Stomach (tissue), 9 donors: ENCODE data around the gene STRN3. TPM values are rescaled to one million over a fixed set of nuclear protein-coding genes. Genes with fewer than 3 reads are reported as not detected.

Source experiments
- DNase-seq, 2 donors: peaks; one replicate each; pipeline versions ENCODE4 v3.0.0 to v3.0.0-alpha.2; 2013 to 2019
- H3K27ac ChIP-seq, 5 donors: fragments of 200-600 bp in 4 of 5; sonication (generic) in 4 of 5; one replicate each; pipeline ENCODE4 v1.5.1; 2013 to 2019; ENCODE audit warnings: mild to moderate bottlenecking in 1 of 5, moderate library complexity in 1 of 5
- H3K27me3 ChIP-seq, 3 donors: fragments of 200-600 bp; sonication (generic); one replicate each; pipeline ENCODE4 v1.5.1; 2017 to 2019; ENCODE audit warnings: mixed run types in 1 of 3
- H3K36me3 ChIP-seq, 4 donors: fragments of 200-600 bp; sonication (generic); 1 replicate in 3 of 4; 2 replicates in 1 of 4; pipeline ENCODE4 v1.5.1; 2016 to 2019
- H3K4me1 ChIP-seq, 4 donors: fragments of 200-600 bp; sonication (generic); one replicate each; pipeline ENCODE4 v1.5.1; 2016 to 2019
- H3K4me3 ChIP-seq, 4 donors: fragments of 200-600 bp; sonication (generic) in 3 of 4; one replicate each; pipeline ENCODE4 v1.5.1; 2016 to 2019; ENCODE audit warnings: mild to moderate bottlenecking in 1 of 4
- H3K9me3 ChIP-seq, 4 donors: fragments of 200-600 bp; sonication (generic); one replicate each; pipeline ENCODE4 v1.5.1; 2016 to 2019
- CTCF ChIP-seq, 7 experiments: fragments of 450-650 bp in 4 of 7; fragments of 200-600 bp in 3 of 7; sonication (generic) in 3 of 7; IDR thresholded peaks; one replicate each; pipeline ENCODE4 v1.5.1; 2016 to 2019; ENCODE audit warnings: antibody characterized with exemption in 7 of 7, control low read depth in 2 of 7, mild to moderate bottlenecking in 1 of 7
- EP300 ChIP-seq: sonication (generic); formaldehyde crosslinking; IDR thresholded peaks from one replicate; pipeline ENCODE4 v1.6.1; 2017; ENCODE audit warnings: antibody characterized with exemption
- POLR2A ChIP-seq, 4 donors: fragments of 450-650 bp; IDR thresholded peaks; one replicate each; pipeline ENCODE4 v1.6.1; 2016; ENCODE audit warnings: antibody characterized with exemption in 4 of 4, control low read depth in 2 of 4, mild to moderate bottlenecking in 1 of 4, moderate library complexity in 1 of 4
- POLR2AphosphoS5 ChIP-seq, 3 donors: sonication (generic); formaldehyde crosslinking; IDR thresholded peaks; one replicate each; pipeline ENCODE4 v1.6.1; 2016; ENCODE audit warnings: antibody characterized with exemption in 3 of 3
- WGBS, 5 donors: extraction: QIAGEN DNeasy Blood & Tissue Kit in 3 of 5; methylation state at CpG; one replicate each; pipeline versions ENCODE4 v1.1.5 to v1.1.7; 2013 to 2018; 5-methylcytosine and 5-hydroxymethylcytosine counted together
- intact Hi-C: fragments of 100-400 bp; cut with DNase I; formaldehyde crosslinking; loops from one replicate; pipeline ENCODE4 v1.15.1; 2023; ENCODE audit warnings: low total_unique reads
- polyA plus RNA-seq, 3 donors: library from polyadenylated mRNA; stranded (reverse); fragments of 200-250 nt; gene quantifications; one replicate each; pipeline ENCODE4 v1.2.3, GENCODE V29; 2013
- total RNA-seq, 5 donors: library from RNA; depleted of rRNA; stranded (reverse); fragments of >200 nt; gene quantifications; one replicate each; pipeline versions ENCODE4 v1.1.0 to v1.2.3, GENCODE V29; 2014 to 2016
- donor health status: healthy with polysubstance abuse.
- donor health status: Bipolar disorder and iron deficiency.
- donor health status: healthy.

Gene STRN3
- total and polyA plus RNA-seq, 8 donors: 8.1 to 91.8 (median 24.6) TPM

- TF ChIP-seq POLR2AphosphoS5 (IDR thresholded peaks at IDR 0.05): no peak
- no peak for TF ChIP-seq POLR2A (IDR thresholded peaks at IDR 0.05)
- no peak for TF ChIP-seq EP300
- no peak for TF ChIP-seq CTCF (IDR thresholded peaks at IDR 0.05)
- WGBS, 5 donors: 83 to 98% (median 90%) methylated on average over 1 of the region's 1 CpG
- Histone ChIP-seq H3K4me1 (no peaks in the 10 kb centered on the region), H3K4me3 (no peak overlapping the region), H3K27me3 (no peaks in the 10 kb centered on the region), H3K36me3 (no peaks in the 10 kb centered on the region), H3K9me3 (no peaks in the 10 kb centered on the region), H3K27ac (no peak overlapping the region)
- intact Hi-C loops: no loop called here
- DNase-seq: no peak
Observed at GRCh38 chr14:30861200-30861599, 165.0 kb downstream of the STRN3 start.

DNA sequence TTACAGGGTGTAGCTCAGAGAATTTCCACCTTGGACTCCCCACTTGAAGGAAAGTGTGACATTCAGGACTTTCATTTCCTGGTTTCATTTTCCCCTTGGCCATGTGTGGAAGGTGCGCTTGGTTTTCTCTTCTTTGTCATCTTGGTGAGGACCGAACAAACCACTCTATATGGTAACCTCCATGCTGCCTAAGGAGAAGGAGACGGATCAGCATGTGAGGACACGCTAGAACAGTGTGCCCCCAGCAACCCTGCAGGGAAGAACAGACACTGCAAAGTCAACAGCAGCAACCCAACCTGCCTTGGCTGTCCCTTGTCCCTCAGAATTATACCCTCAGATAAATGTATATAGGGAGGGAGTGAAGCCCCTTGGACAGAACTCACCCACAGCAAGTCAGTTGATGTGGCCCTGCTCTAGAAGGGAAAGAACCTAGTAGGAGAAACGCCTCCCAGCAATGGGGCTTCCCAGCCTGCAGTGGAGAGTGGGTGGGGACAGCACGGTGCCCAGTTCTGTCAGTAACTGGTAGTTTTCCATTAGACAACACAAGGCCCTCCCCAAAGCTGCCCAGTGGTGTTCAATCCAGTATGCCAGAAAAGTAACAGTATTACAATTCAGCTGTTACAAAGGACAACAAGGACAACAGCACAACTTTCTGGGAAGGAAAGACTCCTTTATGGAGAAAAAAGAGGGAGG lies 170.7 kb downstream of the STRN3 start:
- H3K27ac ChIP-seq: no peak overlapping the region
- WGBS, 5 donors: 83 to 90% (median 85%) methylated on average over 6 of the region's 6 CpGs
- TF ChIP-seq EP300 (no peak), POLR2AphosphoS5 (IDR thresholded peaks at IDR 0.05) (no peak), CTCF (IDR thresholded peaks at IDR 0.05) (no peak), POLR2A (IDR thresholded peaks at IDR 0.05) (no peak)
- H3K4me1 ChIP-seq: no peaks in the 10 kb centered on the region
- no peak overlapping the region for H3K4me3 ChIP-seq
- H3K36me3 ChIP-seq: no peaks in the 10 kb centered on the region
- intact Hi-C loops: no loop called here
- no peak for DNase-seq
- no peaks in the 10 kb centered on the region for H3K9me3 ChIP-seq
- no peaks in the 10 kb centered on the region for H3K27me3 ChIP-seq

GRCh38 chr14:30854492-30854891 lies 171.7 kb downstream of the STRN3 start:
- no peaks in the 10 kb centered on the region for H3K36me3 ChIP-seq
- intact Hi-C loops: no loop called here
- H3K27ac ChIP-seq: no peak overlapping the region
- H3K9me3 ChIP-seq: no peaks in the 10 kb centered on the region
- H3K4me3 ChIP-seq: no peak overlapping the region
- no peak for DNase-seq
- no peak for TF ChIP-seq POLR2AphosphoS5 (IDR thresholded peaks at IDR 0.05)
- TF ChIP-seq EP300: no peak
- TF ChIP-seq POLR2A (IDR thresholded peaks at IDR 0.05): no peak
- no peak for TF ChIP-seq CTCF (IDR thresholded peaks at IDR 0.05)
- no peaks in the 10 kb centered on the region for H3K4me1 ChIP-seq
- H3K27me3 ChIP-seq: no peaks in the 10 kb centered on the region

DNA sequence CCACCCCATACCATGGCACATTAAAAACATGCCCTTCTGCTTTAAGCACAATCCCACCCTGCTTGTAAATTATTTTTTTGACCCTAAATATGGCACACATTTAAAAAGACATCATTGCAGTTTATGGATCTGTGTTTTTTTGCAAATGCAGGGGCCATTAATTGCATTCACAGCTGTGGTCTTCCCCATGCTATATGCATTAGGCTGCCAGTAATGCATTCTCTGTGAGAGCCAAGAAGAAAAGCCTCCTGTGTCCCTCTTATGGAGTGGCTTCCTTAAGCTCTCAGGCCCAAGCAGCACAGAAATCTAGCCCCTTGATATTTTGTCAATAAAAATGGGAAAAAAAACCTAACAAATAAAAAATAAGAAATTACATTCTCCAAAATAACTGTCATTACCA lies 172.2 kb downstream of the STRN3 start:
- Histone ChIP-seq H3K27ac (no peak overlapping the region), H3K4me3 (no peak overlapping the region), H3K9me3 (no peaks in the 10 kb centered on the region), H3K4me1 (no peaks in the 10 kb centered on the region), H3K36me3 (no peaks in the 10 kb centered on the region), H3K27me3 (peaks cover 0 to 4% (median 0%) of the 10 kb centered on the region in 3 donors)
- intact Hi-C loops: no loop called here
- TF ChIP-seq POLR2AphosphoS5 (IDR thresholded peaks at IDR 0.05) (no peak), EP300 (no peak), CTCF (IDR thresholded peaks at IDR 0.05) (no peak), POLR2A (IDR thresholded peaks at IDR 0.05) (no peak)
- DNase-seq: no peak
